Measurements from ENCODE around the gene ZNF592. TPM values are rescaled to one million over a fixed set of nuclear protein-coding genes. Genes with fewer than 3 reads are reported as not detected.

The ZNF592 gene
- polyA plus RNA-seq, 2 of the 4 experiments (the other 2 are of a cell fraction): 12.4 to 13.9 TPM

GRCh38 chr15:84762840-84763572, 14.6 kb downstream of the ZNF592 start:
- FAIRE-seq (no peak), ATAC-seq (peak in 1 of 2 experiments; percentile 29; a peak in 3 of 6 replicates), DNase-seq (ENCODE audit: low read depth in 1 of 2, low spot score in 1 of 2) (no peak)
- no peak overlapping the region for H3K27ac ChIP-seq
- H3K4me1 ChIP-seq: peaks cover 47% of the 10 kb centered on the region
- no peaks in the 10 kb centered on the region for H3K9me3 ChIP-seq
- WGBS (ENCODE audit: missing lambda C conversion rate): 90% methylated on average over 3 of the region's 3 CpGs
- ChIA-PET POLR2A (interaction anchor here (0.6 kb wide), 1 partner anchor 27 kb away, joined by 9 read pairs; no protein-coding TSS in a partner anchor), CTCF (interaction anchor here (1.6 to 2.0 kb wide), 2 partner anchors 14 to 56 kb away, joined by 3 to 7 read pairs; no protein-coding TSS in a partner anchor)
- peak overlapping the region; percentile 27; the same call in 2 of the 3 replicates for H3K4me2 ChIP-seq
- no peak overlapping the region for H3K4me3 ChIP-seq
- no peak for TF ChIP-seq ZC3H11A (IDR thresholded peaks at IDR 0.05)
- TF ChIP-seq CHD2 (IDR thresholded peaks at IDR 0.05; ENCODE audit: low read length, partially characterized antibody): no peak
- TF ChIP-seq HOXA7 (CRISPR knock-in tag; IDR thresholded peaks at IDR 0.05): no peak
- TF ChIP-seq ATOH8 (CRISPR knock-in tag; IDR thresholded peaks at IDR 0.05; ENCODE audit: low read depth): no peak
- no peak for TF ChIP-seq NR3C1 (IDR thresholded peaks at IDR 0.05)

GRCh38 chr15:84764585-84764984, 16.2 kb downstream of the ZNF592 start:
- ATAC-seq (no peak), DNase-seq (ENCODE audit: low read depth in 1 of 2, low spot score in 1 of 2) (no peak), FAIRE-seq (no peak)
- H3K27ac ChIP-seq: no peak overlapping the region
- CTCF ChIA-PET: interaction anchor here (0.8 to 2.0 kb wide), 4 partner anchors 12 to 109 kb away, joined by 3 to 7 read pairs (median 4); no protein-coding TSS in a partner anchor
- H3K4me2 ChIP-seq: no peak overlapping the region
- peaks cover 39% of the 10 kb centered on the region for H3K4me1 ChIP-seq
- POLR2A ChIA-PET: no interaction called here
- no peaks in the 10 kb centered on the region for H3K9me3 ChIP-seq
- H3K4me3 ChIP-seq: no peak overlapping the region
- WGBS (ENCODE audit: missing lambda C conversion rate): 90% methylated on average over 3 of the region's 3 CpGs
- TF ChIP-seq RAD21 (conservative IDR thresholded peaks at IDR 0.05 in 1 of 2, IDR thresholded peaks at IDR 0.05 in 1 of 2) (no peak), RNF2 (IDR thresholded peaks at IDR 0.05; ENCODE audit: borderline replicate concordance, low read depth) (no peak), SREBF2 (IDR thresholded peaks at IDR 0.05) (no peak), SMC3 (IDR thresholded peaks at IDR 0.05) (no peak), ZNF302 (CRISPR knock-in tag; IDR thresholded peaks at IDR 0.05) (no peak), EP300 (IDR thresholded peaks at IDR 0.05) (no peak)

GRCh38 chr15:84764989-84765388, 16.6 kb downstream of the ZNF592 start:
- no peak overlapping the region for H3K27ac ChIP-seq
- FAIRE-seq (no peak), DNase-seq (ENCODE audit: low read depth in 1 of 2, low spot score in 1 of 2) (no peak), ATAC-seq (no peak)
- H3K4me2 ChIP-seq: no peak overlapping the region
- 96% methylated on average over 1 of the region's 1 CpG for whole genome bisulfite sequencing (ENCODE audit: missing lambda C conversion rate)
- ChIA-PET CTCF (interaction anchor here (1.4 to 2.0 kb wide), 2 partner anchors 13 to 16 kb away, joined by 3 to 7 read pairs; no protein-coding TSS in a partner anchor), POLR2A (no interaction called here)
- TF ChIP-seq RARB (CRISPR knock-in tag; IDR thresholded peaks at IDR 0.05): no peak
- TF ChIP-seq HOXB5 (CRISPR knock-in tag; IDR thresholded peaks at IDR 0.05): no peak
- TF ChIP-seq MYC (IDR thresholded peaks at IDR 0.05; ENCODE audit: borderline replicate concordance, low read length): no peak
- no peak for TF ChIP-seq CHD2 (IDR thresholded peaks at IDR 0.05; ENCODE audit: low read length, partially characterized antibody)
- no peak for TF ChIP-seq HDAC2 (IDR thresholded peaks at IDR 0.05)
- peaks cover 39% of the 10 kb centered on the region for H3K4me1 ChIP-seq
- H3K4me3 ChIP-seq: no peak overlapping the region
- H3K9me3 ChIP-seq: no peaks in the 10 kb centered on the region

GRCh38 chr15:84765675-84766074, 17.3 kb downstream of the ZNF592 start:
- CTCF ChIA-PET: no interaction called here

More at GRCh38 chr15:84765675-84766074, 17.3 kb downstream of the ZNF592 start:
- ATAC-seq: no peak
- POLR2A ChIA-PET: no interaction called here
- Histone ChIP-seq H3K9me3 (no peaks in the 10 kb centered on the region), H3K27ac (no peak overlapping the region), H3K4me2 (no peak overlapping the region), H3K4me1 (peaks cover 39% of the 10 kb centered on the region), H3K4me3 (no peak overlapping the region)
- DNase-seq (ENCODE audit: low read depth in 1 of 2, low spot score in 1 of 2): no peak
- WGBS (ENCODE audit: missing lambda C conversion rate): 94% methylated on average over 4 of the region's 4 CpGs
- TF ChIP-seq POLR2AphosphoS2 (conservative IDR thresholded peaks at IDR 0.05; ENCODE audit: low read length): no peak
- no peak for FAIRE-seq
